Measurements from ENCODE around the gene RAB11FIP3. TPM values are rescaled to one million over a fixed set of nuclear protein-coding genes. Genes with fewer than 3 reads are reported as not detected.

Gene RAB11FIP3
- total and polyA plus RNA-seq, 10 of the 15 experiments (the other 5 are each of a cell fraction or from before 2014, with no cell fraction given), result 1.2 to 27.3 (median 7.7) TPM

GRCh38 chr16:526181-527014, 100.9 kb downstream of the RAB11FIP3 start:
- TF ChIP-seq EGR1 (IDR thresholded peaks at IDR 0.05; ENCODE audit: borderline replicate concordance in 1 of 2, low read depth in 2 of 2, low read length in 2 of 2), result 0 out of 3 replicates have a peak, but pooled peaks of 1 of the 2 experiments have one; percentile 19
- no peak for TF ChIP-seq STAT3 (IDR thresholded peaks at IDR 0.05; ENCODE audit: low read depth, low read length)
- TF ChIP-seq RELB (IDR thresholded peaks at IDR 0.05; ENCODE audit: low read depth), result no peak
- 0 out of 2 replicates have a peak, but pooled peaks have one; percentile 9 for TF ChIP-seq RUNX3 (IDR thresholded peaks at IDR 0.05; ENCODE audit: low read length)
- ChIA-PET SMC1A (ENCODE audit: uncharacterized antibody, unreplicated experiment) (interaction anchor here (0.6 to 1.2 kb wide), 4 partner anchors 25 to 74 kb away, joined by 3 read pairs; partner anchors contain the start of gene NHLRC4), CTCF (interaction anchor here (0.6 to 1.6 kb wide), 6 partner anchors 9 to 487 kb away, joined by 3 to 6 read pairs (median 4); partner anchors contain the start of gene NHLRC4), RAD21 (ENCODE audit: unreplicated experiment) (interaction anchor here (0.8 to 1.4 kb wide), 6 partner anchors 41 to 177 kb away, joined by 3 to 4 read pairs (median 3); partner anchors contain the start of genes METTL26, NHLRC4 and RAB11FIP3), POLR2A (interaction anchor here (0.9 to 1.6 kb wide), 8 partner anchors 7 to 156 kb away, joined by 3 to 4 read pairs (median 4); partner anchors contain the start of genes METTL26, MRPL28 and NHLRC4)
- TSS peak; percentile 78 for BruUV-seq (replicated peaks)
- in situ Hi-C loops (cut with MboI) (no loop called here), intact Hi-C loops (cut with micrococcal nuclease; ENCODE audit: unreplicated experiment) (loop anchor here (2.0 to 5.0 kb wide), 3 partner anchors 41 to 158 kb away; partner anchors contain the start of genes JMJD8, METTL26, NHLRC4 and PIGQ)
- H3K9me3 ChIP-seq (replicated peaks; ENCODE audit: control insufficient read depth, insufficient read depth, low read length), result no peaks in the 10 kb centered on the region
- H3K27me3 ChIP-seq (replicated peaks in 1 of 2; ENCODE audit: control insufficient read depth in 2 of 2, insufficient read depth in 2 of 2, low read length in 1 of 2), result no peaks in the 10 kb centered on the region
- H3K4me2 ChIP-seq (ENCODE audit: control insufficient read depth, insufficient read depth), result peak overlapping the region; percentile 99
- H3K27ac ChIP-seq (ENCODE audit: control insufficient read depth, insufficient read depth), result peak overlapping the region; percentile 91
- peaks cover 0 to 2% of the 10 kb centered on the region in 2 experiments; a peak in 3 of 4 replicates for H3K36me3 ChIP-seq (ENCODE audit: control insufficient read depth in 2 of 2, insufficient read depth in 2 of 2, low read length in 1 of 2)
- peaks cover 54% of the 10 kb centered on the region for H3K79me2 ChIP-seq (ENCODE audit: control insufficient read depth, insufficient read depth, low read length)
- H3K4me1 ChIP-seq (ENCODE audit: control insufficient read depth, insufficient read depth, low read length), result peaks cover 29% of the 10 kb centered on the region
- WGBS (ENCODE audit: insufficient coverage, insufficient replicate concordance, low lambda C conversion rate, missing lambda C conversion rate), result 14% methylated on average over 26 of the region's 26 CpGs
- ATAC-seq (peak; percentile 8), DNase-seq (ENCODE audit: low read depth, low spot score) (no peak), FAIRE-seq (peak; percentile 81)
- peak overlapping the region; percentile 93 for H2AFZ ChIP-seq (ENCODE audit: control insufficient read depth, low read depth, low read length)
- no peaks in the 10 kb centered on the region; the same call in 1 of the 2 replicates for H4K20me1 ChIP-seq (ENCODE audit: control insufficient read depth, insufficient read depth)
- peak overlapping the region; percentile 86 for H3K9ac ChIP-seq (ENCODE audit: control insufficient read depth, insufficient read depth, low read length)
- peak overlapping the region; percentile 98 for H3K4me3 ChIP-seq
